GM18873 (cell line): ENCODE measurements around the gene RNF212.
"Not testable (repeated sequence)": the region's sequence is repeated elsewhere in the genome, so short reads cannot be mapped to it uniquely, and the experiment has no call there.

Experiments
- ATAC-seq: cut with Tn5 transposase; IDR thresholded peaks from one replicate; pipeline ENCODE4 v1.9.1; 2021; ENCODE audit warnings: mild to moderate bottlenecking, moderate library complexity, moderate number of reproducible peaks; ENCODE audit not compliant: unreplicated experiment, low FRiP score

RNF212 gene

GRCh38 chr4:1072830-1073446 is 40.4 kb downstream of the RNF212 start:
- no peak for ATAC-seq

- no peak for ATAC-seq
Measured at GRCh38 chr4:1069394-1069793, 44.0 kb downstream of the RNF212 start.

GRCh38 chr4:1065732-1066131 is 47.6 kb downstream of the RNF212 start:
- no peak for ATAC-seq

GRCh38 chr4:1062419-1062818 is 50.9 kb downstream of the RNF212 start:
- no peak for ATAC-seq

GRCh38 chr4:1061760-1062159 is 51.6 kb downstream of the RNF212 start:
- no peak for ATAC-seq

GRCh38 chr4:1061056-1061700 is 52.2 kb downstream of the RNF212 start:
- ATAC-seq: no peak

- no peak for ATAC-seq
Measured at GRCh38 chr4:1060621-1061020, 52.7 kb downstream of the RNF212 start.

GRCh38 chr4:1060121-1060520 is 53.2 kb downstream of the RNF212 start:
- ATAC-seq: no peak

- ATAC-seq: no peak
Measured at GRCh38 chr4:1058997-1059665, 54.2 kb downstream of the RNF212 start.

GRCh38 chr4:1058198-1058996 is 55.0 kb downstream of the RNF212 start:
- no peak for ATAC-seq

GRCh38 chr4:1057403-1057745 is 56.0 kb downstream of the RNF212 start:
- ATAC-seq: no peak

- no peak for ATAC-seq
Measured at GRCh38 chr4:1056671-1057402, 56.5 kb downstream of the RNF212 start.

- no peak for ATAC-seq
Measured at GRCh38 chr4:1055721-1056590, 57.4 kb downstream of the RNF212 start.

- ATAC-seq: not testable (repeated sequence)
Measured at GRCh38 chr4:1055243-1055701, 58.1 kb downstream of the RNF212 start.

GRCh38 chr4:1054696-1055242 is 58.6 kb downstream of the RNF212 start:
- not testable (repeated sequence) for ATAC-seq

GRCh38 chr4:1053891-1054290 is 59.5 kb downstream of the RNF212 start:
- not testable (repeated sequence) for ATAC-seq

GRCh38 chr4:1053080-1053661 is 60.2 kb downstream of the RNF212 start:
- no peak for ATAC-seq

GRCh38 chr4:1052231-1052671 is 61.1 kb downstream of the RNF212 start:
- no peak for ATAC-seq

GRCh38 chr4:1051472-1051871 is 61.9 kb downstream of the RNF212 start:
- no peak for ATAC-seq
